K562 (cell line): ENCODE data around the gene PLAAT5. TPM values are rescaled to one million over a fixed set of nuclear protein-coding genes. Genes with fewer than 3 reads are reported as not detected.

Experiments used
- ETV5 ChIP-seq: sonication (generic); formaldehyde crosslinking; IDR thresholded peaks from 2 replicates; pipeline ENCODE4 v1.4.0; 2020; ENCODE audit warnings: low read depth, mild to moderate bottlenecking, missing genetic modification reagents
- GABPB2 ChIP-seq: fragments of 250-450 bp; sonication (Bioruptor Pico); conservative IDR thresholded peaks from 2 replicates; pipeline ENCODE4 v1.5.1; 2021; ENCODE audit warnings: mild to moderate bottlenecking
- HNRNPLL ChIP-seq: fragments of 200-400 bp; formaldehyde crosslinking; IDR thresholded peaks from 2 replicates; pipeline ENCODE4 v1.6.1; 2017; ENCODE audit warnings: low read length, low read depth, mild to moderate bottlenecking; ENCODE audit not compliant: poor library complexity, severe bottlenecking
- NFIX ChIP-seq: fragments of 250-450 bp; sonication (Bioruptor Pico); IDR thresholded peaks from 2 replicates; pipeline ENCODE4 v1.4.0; 2020; ENCODE audit warnings: low read depth, mild to moderate bottlenecking, moderate library complexity
- THRAP3 ChIP-seq: fragments of 450-650 bp; IDR thresholded peaks from 2 replicates; pipeline ENCODE4 v1.6.1; 2016; ENCODE audit warnings: mild to moderate bottlenecking, inconsistent platforms, borderline replicate concordance
- TRIM28 ChIP-seq: fragments of 450-650 bp; IDR thresholded peaks from 2 replicates; pipeline ENCODE4 v1.6.1; 2017
- ZNF668 ChIP-seq: fragments of 250-450 bp; sonication (Bioruptor Pico); IDR thresholded peaks from 2 replicates; pipeline ENCODE4 v1.8.0; 2022; ENCODE audit warnings: mild to moderate bottlenecking, inconsistent platforms
- polyA plus RNA-seq, 8 experiments: library from polyadenylated mRNA; depleted of rRNA in 4 of 8; stranded (reverse) in 5 of 8; unstranded in 3 of 8; fragments of >200 nt; fragmentation: Nextera tagmentation in 2 of 8; fragmentation: Illumina TruSeq in 1 of 8; extraction: Ambion mirVana in 2 of 8; extraction: Trizol in 1 of 8; gene quantifications; 2 replicates each; pipeline versions ENCODE4 v1.2.1 to v1.2.3, GENCODE V29; 2011 to 2014; ENCODE audit warnings: inconsistent platforms in 1 of 8, missing spikeins in 1 of 8
- total RNA-seq, 7 experiments: library from RNA; depleted of rRNA in 6 of 7; stranded (reverse); fragments of >200 nt in 6 of 7; fragmentation: Illumina TruSeq in 2 of 7; extraction: Trizol in 2 of 7; gene quantifications; 2 replicates each; pipeline versions ENCODE4 v1.2.1 to v1.2.3, GENCODE V29; 2011 to 2021; ENCODE audit warnings: low replicate concordance in 1 of 7
- TF ChIP-seq, protein P1 (sequence below): fragments of 250-450 bp; sonication (Bioruptor Pico); IDR thresholded peaks from 2 replicates; pipeline ENCODE4 v1.9.0; 2021; ENCODE audit warnings: mild to moderate bottlenecking, inconsistent platforms
- TF ChIP-seq, protein P2 (sequence below): fragments of 250-450 bp; sonication (Bioruptor Pico); IDR thresholded peaks from 2 replicates; pipeline ENCODE4 v1.5.0; 2021
- TF ChIP-seq, protein P3 (sequence below): fragments of 450-650 bp; IDR thresholded peaks from 2 replicates; pipeline ENCODE4 v1.6.1; 2018; ENCODE audit not compliant: partially characterized antibody
- TF ChIP-seq, protein P4 (sequence below): sonication (generic); formaldehyde crosslinking; IDR thresholded peaks from 2 replicates; pipeline ENCODE4 v1.8.0; 2022; ENCODE audit warnings: missing genetic modification reagents, mild to moderate bottlenecking, borderline replicate concordance
- TF ChIP-seq, protein P5 (sequence below): fragments of 200-800 bp; sonication (Bioruptor generic); IDR thresholded peaks from 2 replicates; pipeline ENCODE4 v1.6.1; 2017; ENCODE audit warnings: missing genetic modification characterization, missing compliant biosample characterization

PLAAT5 gene
- total and polyA plus RNA-seq, 9 of the 15 experiments (the other 6 are each of a cell fraction or from before 2014, with no cell fraction given): not detected

DNA sequence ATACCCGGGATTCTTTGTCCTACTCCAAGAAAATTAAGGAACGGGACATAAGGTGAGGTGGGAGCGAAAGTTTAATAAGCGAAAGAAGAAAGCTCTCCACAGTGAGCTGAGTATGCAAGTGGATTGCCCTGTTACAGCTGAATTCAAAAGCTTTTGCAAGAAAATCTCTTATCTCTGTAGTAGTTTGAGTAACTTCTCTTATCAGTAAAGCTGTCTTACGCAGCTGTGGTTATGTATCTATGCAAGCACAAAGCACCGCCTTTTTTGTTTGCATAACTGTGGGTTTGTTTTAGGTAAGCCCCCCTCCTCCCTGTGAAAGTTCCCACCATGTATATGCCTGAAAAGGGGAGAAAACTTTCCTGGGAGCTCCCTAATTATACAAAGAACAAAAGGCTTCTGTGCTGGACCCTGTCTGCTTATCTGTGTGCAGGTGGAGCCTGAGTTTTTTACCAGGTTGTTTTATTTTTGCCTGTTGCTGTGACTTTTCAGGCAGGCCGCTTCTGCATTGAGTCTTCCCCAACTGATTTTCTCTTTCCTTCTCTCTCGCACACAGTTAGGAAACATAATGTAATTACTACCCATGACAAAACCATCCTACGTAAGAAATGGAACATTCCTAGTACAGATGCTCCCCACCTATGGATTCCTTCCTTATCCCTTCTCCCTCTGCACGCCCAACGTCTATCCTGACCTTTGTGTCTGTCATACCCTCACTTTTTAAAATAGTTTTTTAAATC is 837 bp upstream of the PLAAT5 start (continued):
- TF ChIP-seq, protein P1, sequence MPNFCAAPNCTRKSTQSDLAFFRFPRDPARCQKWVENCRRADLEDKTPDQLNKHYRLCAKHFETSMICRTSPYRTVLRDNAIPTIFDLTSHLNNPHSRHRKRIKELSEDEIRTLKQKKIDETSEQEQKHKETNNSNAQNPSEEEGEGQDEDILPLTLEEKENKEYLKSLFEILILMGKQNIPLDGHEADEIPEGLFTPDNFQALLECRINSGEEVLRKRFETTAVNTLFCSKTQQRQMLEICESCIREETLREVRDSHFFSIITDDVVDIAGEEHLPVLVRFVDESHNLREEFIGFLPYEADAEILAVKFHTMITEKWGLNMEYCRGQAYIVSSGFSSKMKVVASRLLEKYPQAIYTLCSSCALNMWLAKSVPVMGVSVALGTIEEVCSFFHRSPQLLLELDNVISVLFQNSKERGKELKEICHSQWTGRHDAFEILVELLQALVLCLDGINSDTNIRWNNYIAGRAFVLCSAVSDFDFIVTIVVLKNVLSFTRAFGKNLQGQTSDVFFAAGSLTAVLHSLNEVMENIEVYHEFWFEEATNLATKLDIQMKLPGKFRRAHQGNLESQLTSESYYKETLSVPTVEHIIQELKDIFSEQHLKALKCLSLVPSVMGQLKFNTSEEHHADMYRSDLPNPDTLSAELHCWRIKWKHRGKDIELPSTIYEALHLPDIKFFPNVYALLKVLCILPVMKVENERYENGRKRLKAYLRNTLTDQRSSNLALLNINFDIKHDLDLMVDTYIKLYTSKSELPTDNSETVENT (CRISPR knock-in tag): no peak
- TF ChIP-seq, protein P2, sequence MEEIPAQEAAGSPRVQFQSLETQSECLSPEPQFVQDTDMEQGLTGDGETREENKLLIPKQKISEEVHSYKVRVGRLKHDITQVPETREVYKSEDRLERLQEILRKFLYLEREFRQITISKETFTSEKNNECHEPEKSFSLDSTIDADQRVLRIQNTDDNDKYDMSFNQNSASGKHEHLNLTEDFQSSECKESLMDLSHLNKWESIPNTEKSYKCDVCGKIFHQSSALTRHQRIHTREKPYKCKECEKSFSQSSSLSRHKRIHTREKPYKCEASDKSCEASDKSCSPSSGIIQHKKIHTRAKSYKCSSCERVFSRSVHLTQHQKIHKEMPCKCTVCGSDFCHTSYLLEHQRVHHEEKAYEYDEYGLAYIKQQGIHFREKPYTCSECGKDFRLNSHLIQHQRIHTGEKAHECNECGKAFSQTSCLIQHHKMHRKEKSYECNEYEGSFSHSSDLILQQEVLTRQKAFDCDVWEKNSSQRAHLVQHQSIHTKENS (CRISPR knock-in tag): no peak
- TF ChIP-seq GABPB2 (no peak), NFIX (CRISPR knock-in tag) (no peak), HNRNPLL (no peak), ETV5 (CRISPR knock-in tag) (no peak), ZNF668 (no peak), THRAP3 (no peak), TRIM28 (no peak)
- TF ChIP-seq, protein P3, sequence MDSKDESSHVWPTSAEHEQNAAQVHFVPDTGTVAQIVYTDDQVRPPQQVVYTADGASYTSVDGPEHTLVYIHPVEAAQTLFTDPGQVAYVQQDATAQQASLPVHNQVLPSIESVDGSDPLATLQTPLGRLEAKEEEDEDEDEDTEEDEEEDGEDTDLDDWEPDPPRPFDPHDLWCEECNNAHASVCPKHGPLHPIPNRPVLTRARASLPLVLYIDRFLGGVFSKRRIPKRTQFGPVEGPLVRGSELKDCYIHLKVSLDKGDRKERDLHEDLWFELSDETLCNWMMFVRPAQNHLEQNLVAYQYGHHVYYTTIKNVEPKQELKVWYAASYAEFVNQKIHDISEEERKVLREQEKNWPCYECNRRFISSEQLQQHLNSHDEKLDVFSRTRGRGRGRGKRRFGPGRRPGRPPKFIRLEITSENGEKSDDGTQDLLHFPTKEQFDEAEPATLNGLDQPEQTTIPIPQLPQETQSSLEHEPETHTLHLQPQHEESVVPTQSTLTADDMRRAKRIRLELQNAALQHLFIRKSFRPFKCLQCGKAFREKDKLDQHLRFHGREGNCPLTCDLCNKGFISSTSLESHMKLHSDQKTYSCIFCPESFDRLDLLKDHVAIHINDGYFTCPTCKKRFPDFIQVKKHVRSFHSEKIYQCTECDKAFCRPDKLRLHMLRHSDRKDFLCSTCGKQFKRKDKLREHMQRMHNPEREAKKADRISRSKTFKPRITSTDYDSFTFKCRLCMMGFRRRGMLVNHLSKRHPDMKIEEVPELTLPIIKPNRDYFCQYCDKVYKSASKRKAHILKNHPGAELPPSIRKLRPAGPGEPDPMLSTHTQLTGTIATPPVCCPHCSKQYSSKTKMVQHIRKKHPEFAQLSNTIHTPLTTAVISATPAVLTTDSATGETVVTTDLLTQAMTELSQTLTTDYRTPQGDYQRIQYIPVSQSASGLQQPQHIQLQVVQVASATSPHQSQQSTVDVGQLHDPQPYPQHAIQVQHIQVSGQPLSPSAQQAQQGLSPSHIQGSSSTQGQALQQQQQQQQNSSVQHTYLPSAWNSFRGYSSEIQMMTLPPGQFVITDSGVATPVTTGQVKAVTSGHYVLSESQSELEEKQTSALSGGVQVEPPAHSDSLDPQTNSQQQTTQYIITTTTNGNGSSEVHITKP: peak; percentile 70
- TF ChIP-seq, protein P4, sequence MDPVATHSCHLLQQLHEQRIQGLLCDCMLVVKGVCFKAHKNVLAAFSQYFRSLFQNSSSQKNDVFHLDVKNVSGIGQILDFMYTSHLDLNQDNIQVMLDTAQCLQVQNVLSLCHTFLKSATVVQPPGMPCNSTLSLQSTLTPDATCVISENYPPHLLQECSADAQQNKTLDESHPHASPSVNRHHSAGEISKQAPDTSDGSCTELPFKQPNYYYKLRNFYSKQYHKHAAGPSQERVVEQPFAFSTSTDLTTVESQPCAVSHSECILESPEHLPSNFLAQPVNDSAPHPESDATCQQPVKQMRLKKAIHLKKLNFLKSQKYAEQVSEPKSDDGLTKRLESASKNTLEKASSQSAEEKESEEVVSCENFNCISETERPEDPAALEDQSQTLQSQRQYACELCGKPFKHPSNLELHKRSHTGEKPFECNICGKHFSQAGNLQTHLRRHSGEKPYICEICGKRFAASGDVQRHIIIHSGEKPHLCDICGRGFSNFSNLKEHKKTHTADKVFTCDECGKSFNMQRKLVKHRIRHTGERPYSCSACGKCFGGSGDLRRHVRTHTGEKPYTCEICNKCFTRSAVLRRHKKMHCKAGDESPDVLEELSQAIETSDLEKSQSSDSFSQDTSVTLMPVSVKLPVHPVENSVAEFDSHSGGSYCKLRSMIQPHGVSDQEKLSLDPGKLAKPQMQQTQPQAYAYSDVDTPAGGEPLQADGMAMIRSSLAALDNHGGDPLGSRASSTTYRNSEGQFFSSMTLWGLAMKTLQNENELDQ (CRISPR knock-in tag): no peak
- TF ChIP-seq, protein P5, sequence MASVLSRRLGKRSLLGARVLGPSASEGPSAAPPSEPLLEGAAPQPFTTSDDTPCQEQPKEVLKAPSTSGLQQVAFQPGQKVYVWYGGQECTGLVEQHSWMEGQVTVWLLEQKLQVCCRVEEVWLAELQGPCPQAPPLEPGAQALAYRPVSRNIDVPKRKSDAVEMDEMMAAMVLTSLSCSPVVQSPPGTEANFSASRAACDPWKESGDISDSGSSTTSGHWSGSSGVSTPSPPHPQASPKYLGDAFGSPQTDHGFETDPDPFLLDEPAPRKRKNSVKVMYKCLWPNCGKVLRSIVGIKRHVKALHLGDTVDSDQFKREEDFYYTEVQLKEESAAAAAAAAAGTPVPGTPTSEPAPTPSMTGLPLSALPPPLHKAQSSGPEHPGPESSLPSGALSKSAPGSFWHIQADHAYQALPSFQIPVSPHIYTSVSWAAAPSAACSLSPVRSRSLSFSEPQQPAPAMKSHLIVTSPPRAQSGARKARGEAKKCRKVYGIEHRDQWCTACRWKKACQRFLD (CRISPR knock-in tag): no peak
